ENCODE results near the gene RAB34.

The RAB34 gene

GRCh38 chr17:28710861-28711722, 6.6 kb downstream of the RAB34 start:
- DNase-seq: peak; percentile 88

- no peak for DNase-seq
Observed at GRCh38 chr17:28707339-28707720, 10.3 kb downstream of the RAB34 start.

DNA sequence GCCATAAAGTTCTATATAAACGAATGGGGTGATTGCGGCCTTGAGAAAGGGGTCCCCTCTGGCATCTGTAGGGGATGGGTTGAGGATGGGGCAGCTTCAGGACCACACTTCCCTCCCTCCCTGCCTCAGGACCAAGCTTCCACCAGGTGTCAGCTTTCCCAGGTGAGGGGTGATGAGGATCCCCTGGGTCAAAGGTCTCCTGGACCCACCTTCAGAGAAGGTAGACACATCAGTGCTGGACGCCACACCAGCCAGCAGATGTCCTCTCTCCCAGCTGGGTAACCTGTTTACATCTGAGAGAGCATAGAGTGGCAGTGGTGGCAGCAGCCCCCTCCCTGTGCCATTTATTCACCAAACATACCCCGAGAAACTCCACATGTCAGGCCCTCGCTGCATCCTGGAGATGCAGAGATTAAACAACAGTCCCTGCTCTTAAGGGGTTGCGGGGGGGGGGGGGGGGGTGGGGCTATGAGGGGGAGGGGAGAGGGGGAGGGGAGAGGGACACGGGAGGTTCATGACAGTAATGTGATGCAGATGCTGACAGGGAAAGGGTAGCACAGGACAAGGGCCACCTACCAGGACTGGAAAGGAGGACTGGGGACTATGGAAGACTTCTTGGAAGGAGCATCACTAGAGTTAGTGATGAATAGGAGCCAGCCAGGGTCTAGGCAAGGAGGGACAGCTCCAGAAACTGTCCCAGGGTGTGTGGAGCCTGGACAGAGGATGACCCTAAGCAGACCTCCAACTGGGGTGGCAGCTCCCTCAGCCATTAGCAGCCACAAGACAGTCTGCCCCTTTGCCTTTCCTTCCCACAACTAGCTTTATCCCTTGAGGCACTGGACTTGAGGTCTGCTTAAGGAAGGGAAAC, 11.0 kb downstream of the RAB34 start:
- no peak for DNase-seq

DNA sequence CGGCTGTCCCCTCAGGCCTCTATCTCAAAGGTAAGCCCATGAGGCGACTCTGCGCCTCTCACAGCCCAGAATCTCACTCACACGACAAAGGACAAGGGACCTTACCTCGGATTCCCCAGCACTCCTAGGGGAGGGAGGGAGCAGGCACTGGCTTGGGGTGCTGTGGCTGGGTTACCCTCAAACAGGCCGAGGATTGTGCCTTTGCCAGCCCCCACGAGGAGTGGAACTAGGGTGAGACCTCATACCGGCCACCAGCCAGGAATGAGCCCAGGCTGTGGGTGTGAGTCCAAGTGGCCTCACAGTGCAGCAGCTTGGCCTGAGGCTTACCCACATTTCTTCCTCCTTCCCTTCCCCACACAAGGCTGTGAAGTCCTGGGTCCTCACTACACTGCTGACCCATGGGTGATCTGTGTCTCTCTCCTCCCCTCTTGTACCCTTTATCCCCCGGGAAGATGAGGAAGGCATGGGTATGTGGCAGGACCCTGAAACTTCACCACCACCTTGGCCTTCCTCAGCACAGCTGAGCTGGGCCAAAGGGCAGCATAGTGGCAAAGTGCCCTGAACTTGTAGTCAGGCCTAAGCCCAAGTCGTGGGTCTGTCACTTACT, 11.8 kb downstream of the RAB34 start:
- DNase-seq: no peak

DNA sequence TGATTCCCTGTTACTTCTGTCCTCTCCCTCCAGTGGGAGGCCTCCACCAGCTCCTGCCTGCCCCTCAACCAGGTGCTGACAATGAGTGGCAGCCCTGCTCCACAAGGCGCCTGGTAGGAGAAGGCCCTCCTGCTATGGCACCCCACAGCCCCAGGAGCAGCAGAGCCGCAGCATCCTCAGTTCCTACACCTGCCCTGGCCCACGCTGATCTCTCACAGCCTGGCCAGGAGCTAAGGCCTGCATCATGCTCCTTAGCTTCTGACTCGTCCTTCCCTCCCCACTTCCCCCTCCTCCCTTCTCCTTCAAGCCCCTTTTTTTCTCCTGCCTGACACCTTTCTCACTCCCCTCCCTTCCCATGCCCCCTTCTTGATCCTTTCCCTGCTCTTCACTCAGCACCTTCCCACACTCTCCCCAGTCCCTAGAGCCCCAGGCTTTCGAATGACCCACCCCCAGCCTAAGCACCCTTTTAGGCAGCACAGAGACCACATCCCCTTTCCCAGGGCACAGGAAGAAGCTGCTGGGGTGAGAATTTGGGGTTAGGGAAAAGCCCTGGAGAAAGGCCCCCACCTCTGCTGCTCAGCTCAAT, 12.5 kb downstream of the RAB34 start:
- DNase-seq: no peak

DNA sequence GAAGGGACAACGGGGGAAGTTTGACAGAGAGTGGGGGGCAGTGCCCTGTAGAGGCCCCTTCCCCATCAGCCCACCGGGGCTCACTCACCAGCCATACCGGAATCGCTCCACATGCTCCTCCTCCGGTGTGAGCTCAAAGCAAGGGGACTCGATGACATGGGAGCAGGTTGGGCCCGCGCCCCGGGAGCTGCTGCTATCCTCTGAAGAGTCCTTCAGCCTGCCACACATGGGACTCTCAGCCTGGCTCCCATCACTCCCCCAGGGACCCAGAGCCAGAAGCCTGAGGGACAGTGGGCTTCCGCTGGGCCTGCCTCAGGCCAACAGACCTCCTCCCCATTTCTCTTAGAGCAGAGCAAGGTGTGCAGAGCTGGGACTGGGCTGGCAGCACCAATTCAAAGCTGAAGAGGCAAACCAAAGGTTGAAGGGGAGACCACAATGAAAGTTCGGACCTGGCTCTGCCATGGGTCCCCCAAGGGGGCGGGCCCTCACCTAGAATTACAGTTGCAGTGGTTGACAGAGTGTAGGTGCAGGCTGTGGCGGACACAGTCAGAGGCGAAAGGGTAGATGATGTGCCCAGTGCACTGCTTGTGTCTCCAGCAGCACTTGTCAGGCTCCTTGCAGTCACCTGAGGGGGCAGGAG, 13.3 kb downstream of the RAB34 start:
- DNase-seq: no peak

GRCh38 chr17:28703552-28704218, 14.0 kb downstream of the RAB34 start:
- DNase-seq: no peak

GRCh38 chr17:28702752-28703150, 14.9 kb downstream of the RAB34 start:
- no peak for DNase-seq

DNA sequence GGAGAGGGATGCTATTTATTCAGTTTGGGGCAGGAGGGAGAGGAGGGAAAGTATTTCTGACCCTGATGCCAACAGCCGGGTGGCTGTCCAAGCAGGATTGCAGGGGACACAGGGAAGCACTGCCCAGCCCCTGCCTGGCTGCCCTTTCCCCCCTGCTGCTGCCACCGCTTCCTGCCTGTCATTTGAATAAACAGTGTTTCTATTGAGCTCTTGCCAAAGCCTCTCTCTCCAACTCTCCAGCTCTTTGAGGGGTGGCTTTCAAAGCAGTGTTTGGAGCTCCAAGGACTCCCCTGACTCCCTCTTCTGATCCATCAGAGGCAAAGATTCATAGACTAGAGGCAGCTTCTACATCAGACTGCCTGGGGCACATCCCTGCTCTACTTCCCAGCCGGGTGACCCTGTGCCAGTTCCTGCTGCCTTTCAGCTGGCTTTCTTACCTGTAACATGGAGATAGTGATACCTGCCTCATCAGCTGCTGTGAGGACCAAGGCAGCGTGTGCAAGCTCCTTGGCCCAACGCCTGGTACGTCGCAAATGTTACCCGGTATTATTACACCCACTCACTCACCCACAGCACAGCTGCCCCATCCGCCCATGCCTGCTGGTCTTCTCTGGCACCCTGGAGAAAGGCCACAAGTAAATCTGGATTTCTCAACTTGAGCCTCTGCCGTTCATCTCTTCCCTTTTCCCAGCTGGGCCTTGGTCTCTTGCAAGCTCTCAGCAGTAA, 15.5 kb downstream of the RAB34 start:
- DNase-seq: no peak

GRCh38 chr17:28700830-28701492, 16.7 kb downstream of the RAB34 start:
- DNase-seq: no peak

DNA sequence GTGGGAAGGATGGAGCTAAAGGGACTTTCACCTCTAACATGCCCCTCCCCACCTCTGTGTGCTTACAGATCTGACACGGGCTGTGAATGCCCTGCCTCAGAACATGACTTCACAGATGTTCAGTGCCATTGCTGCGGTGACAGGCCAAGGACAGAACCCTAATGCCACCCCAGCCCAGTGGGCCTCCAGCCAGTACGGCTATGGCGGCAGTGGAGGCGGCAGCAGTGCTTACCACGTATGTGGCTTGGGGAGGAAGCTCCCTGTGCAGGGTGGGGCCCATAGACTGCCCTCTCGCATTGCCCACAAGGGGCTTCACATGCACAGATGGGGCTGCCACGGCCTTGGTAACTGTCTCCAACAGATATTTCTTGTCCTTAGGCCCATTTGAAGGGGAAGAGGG, 17.4 kb downstream of the RAB34 start:
- no peak for DNase-seq

- DNase-seq: no peak
Observed at GRCh38 chr17:28698253-28698941, 19.3 kb downstream of the RAB34 start.

- no peak for DNase-seq
Observed at GRCh38 chr17:28693869-28694268, 23.8 kb downstream of the RAB34 start.

DNA sequence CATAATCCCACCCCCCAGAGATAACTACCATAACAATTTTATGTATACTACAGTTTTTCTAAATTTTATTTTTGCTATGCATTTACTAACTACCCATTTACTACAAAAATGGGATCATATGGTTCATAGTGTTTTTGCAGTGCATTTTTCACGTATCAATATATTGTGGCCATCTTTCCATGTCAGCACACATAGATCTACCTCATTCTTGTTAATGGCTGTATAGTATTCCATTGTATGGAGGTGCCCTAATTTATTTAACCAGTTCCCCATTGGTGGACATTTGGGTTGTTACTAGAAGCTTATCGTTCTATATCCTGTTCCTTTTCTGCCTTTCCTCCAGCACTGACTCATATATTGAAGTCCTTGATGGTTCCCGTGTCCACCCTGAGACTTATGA, 28.7 kb downstream of the RAB34 start:
- DNase-seq: no peak

DNA sequence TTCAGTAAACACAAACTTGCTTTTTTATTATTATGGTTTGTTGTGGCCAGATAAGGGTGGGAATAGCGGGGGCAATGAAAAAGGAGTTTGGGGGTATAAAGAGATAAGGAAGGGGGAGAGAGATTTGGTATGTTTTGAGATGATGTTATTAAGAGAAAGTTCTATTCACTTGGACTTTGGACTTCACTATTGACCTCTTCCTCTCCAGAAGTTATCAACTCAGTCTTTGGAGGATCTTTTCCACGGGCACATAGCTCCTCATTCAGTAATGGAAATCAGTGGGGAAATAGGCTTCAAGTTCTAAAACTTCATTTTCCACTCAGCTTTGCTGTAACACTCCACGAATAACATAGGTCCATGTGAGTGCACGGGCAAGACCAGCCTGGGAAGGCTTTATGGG, 29.2 kb downstream of the RAB34 start:
- DNase-seq: no peak

GRCh38 chr17:28686296-28686695, 31.4 kb downstream of the RAB34 start:
- DNase-seq: no peak

DNA sequence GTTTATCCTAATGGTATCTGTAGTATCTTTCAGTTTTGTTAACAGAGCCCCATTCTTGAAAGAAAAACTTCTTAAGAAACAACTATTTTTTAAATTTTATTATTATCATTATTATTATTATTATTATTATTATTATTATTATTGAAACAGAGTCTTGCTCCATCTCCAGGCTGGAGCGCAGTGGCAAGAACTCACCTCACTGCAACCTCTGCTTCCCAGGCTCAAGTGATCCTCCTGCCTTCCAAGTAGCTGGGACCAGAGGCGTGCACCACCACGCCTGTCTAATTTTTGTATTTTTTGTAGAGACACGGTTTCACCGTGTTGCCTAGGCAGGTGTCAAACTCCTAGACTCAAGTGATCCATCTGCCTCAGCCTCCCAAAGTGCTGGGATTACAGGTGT, 32.3 kb downstream of the RAB34 start:
- no peak for DNase-seq

GRCh38 chr17:28684963-28685362, 32.7 kb downstream of the RAB34 start:
- DNase-seq: no peak

DNA sequence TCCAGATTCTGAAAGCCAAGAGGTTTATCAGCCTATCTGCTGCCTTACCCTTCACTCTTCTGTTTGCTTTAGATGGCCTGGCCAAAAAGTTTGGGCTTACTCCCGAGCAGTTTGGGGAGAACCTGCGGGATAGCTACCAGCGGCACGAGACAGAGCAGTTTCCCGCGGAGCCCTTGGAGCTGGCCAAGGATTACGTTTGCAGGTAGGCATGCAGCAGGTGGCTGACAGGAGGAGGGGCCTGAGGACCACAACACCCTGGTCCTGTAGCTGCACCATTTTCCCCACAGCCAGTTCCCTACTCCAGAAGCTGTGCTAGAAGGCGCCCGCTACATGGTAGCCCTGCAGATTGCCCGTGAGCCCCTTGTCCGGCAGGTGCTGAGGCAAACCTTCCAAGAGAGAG, 35.0 kb downstream of the RAB34 start:
- DNase-seq: no peak

GRCh38 chr17:28675980-28676379, 41.7 kb downstream of the RAB34 start:
- no peak for DNase-seq

All from stimulated activated CD4-positive, alpha-beta T cell treated with anti-CD3 and anti-CD28 coated beads, Interleukin-4, amount 100 ng/mL, for 24 hours (primary cell).